HFF-Myc (cell line): ENCODE measurements around the gene ACSM2A.
"Not testable (repeated sequence)": the region's sequence is repeated elsewhere in the genome, so short reads cannot be mapped to it uniquely, and the experiment has no call there.

ENCODE experiments used
- DNase-seq: peaks from one replicate; pipeline ENCODE4 v3.0.0-alpha.2; 2011; ENCODE audit warnings: low read depth; ENCODE audit errors: extremely low read depth
- H3K4me3 ChIP-seq: replicated peaks from 2 replicates; pipeline ENCODE4 v1.5.1; 2011; ENCODE audit warnings: low read depth, mild to moderate bottlenecking, control low read depth, low read length
- TF ChIP-seq, protein P1 (sequence below): IDR thresholded peaks from 2 replicates; pipeline ENCODE4 v1.5.1; 2012; ENCODE audit warnings: mild to moderate bottlenecking, low read depth, low read length, control low read depth; ENCODE audit errors: missing control alignments

The ACSM2A gene

DNA sequence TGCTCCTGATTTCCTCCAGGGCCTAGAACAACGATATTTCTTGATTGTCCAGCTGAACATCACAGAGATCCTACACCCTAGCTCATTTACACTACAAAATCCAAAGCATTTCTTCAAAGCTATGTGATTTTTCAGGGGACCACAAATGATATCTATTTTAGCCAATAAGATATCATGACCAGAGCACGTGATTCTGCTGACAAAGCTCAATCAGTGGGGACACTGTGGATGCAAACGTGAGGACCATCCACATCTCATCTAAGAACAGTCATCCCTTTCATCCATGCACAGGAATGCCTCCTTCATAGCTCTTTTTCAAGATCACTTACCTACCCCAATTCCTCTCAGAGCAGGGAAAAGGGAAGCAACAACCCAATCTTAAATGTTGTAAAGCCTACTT lies 67.9 kb downstream of the ACSM2A start:
- no peak for DNase-seq
- no peak overlapping the region for H3K4me3 ChIP-seq

DNA sequence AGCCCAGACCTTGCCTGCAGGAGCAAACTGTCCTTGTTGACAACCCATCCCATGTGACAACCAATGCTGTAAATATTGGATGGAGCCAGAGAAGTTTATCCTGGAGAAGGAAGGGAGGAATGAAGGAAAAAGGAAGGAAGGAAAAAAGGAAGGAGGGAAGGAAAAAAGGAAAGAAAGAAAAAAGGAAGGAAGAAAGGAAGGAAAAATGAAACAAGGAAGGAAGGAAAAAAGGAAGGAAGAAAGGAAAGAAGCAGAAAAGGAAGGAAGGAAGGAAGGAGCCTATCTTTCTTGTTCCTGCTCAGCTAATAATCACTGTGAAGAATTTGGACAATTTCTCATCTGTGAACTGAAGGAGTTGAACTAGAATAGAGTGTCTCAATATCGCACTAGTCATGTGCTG lies 68.8 kb downstream of the ACSM2A start:
- DNase-seq: no peak
- H3K4me3 ChIP-seq: no peak overlapping the region
- TF ChIP-seq, protein P1, sequence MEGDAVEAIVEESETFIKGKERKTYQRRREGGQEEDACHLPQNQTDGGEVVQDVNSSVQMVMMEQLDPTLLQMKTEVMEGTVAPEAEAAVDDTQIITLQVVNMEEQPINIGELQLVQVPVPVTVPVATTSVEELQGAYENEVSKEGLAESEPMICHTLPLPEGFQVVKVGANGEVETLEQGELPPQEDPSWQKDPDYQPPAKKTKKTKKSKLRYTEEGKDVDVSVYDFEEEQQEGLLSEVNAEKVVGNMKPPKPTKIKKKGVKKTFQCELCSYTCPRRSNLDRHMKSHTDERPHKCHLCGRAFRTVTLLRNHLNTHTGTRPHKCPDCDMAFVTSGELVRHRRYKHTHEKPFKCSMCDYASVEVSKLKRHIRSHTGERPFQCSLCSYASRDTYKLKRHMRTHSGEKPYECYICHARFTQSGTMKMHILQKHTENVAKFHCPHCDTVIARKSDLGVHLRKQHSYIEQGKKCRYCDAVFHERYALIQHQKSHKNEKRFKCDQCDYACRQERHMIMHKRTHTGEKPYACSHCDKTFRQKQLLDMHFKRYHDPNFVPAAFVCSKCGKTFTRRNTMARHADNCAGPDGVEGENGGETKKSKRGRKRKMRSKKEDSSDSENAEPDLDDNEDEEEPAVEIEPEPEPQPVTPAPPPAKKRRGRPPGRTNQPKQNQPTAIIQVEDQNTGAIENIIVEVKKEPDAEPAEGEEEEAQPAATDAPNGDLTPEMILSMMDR: no peak

More for the DNA sequence above, 67.9 kb downstream of the ACSM2A start:
- TF ChIP-seq, protein P1: no peak

DNA sequence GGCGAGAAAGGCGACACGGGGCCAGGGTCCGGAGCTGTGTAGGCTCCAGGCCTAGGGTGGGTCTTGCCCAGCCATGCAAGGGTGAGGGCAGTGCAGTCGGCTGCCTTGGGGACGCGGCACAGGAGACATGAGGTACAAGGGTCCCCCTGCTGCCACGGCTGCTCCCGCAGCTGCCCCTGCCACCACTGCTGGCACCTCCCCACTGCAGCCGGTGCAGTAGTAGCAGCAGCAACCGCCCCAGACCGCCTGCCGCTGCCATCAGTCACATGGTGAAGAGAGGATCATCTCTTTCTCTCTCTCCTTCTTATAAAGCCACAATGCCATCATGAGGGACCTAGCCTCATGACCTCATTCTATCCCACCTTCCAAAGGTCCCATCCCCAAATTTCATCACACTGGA lies 80.5 kb downstream of the ACSM2A start:
- not testable (repeated sequence) for DNase-seq, H3K4me3 ChIP-seq

DNA sequence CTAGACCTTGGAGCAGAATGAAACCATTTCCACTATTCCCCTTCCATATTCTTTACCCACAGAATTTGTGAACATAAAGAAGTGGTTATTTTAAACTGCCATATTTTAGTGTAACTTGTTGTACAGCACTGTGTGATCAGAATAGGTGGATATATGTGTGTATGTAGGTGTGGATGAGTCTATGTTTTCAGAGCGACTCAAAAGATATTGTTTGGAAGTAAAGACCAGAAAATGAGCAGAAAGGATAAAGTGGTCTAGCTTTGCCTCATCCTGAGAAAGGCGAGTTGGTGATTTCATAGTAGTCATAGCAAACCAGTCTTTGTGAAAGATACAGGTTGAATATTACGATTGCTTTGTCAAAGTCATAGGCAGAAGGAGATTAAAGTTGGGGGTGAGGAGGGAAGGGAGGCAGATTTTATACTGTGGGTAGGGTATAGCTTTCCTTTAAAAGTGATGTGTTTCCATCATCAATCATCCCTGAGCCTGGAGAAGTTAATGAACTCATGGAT lies 81.0 kb downstream of the ACSM2A start:
- DNase-seq, H3K4me3 ChIP-seq: not testable (repeated sequence)

DNA sequence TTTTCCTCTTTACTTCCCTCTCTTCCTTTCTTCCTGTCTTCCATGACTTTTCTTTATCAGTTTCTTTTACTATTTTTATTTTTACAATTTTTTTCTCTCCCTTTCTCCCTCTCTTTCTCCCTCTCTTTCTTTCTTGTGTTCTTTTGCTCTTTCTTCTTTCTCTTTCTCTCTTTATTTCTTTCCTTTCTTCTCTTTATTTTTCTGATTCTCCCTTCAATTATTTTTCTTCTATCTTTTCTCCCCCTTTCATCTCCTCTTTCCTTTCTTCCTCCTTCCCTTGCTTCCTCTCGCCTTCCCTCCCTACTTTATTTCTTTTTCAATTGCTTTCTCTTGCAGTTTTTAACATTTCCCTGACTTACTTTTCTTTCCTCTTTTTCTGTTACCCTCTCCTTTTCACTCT lies 85.3 kb downstream of the ACSM2A start:
- not testable (repeated sequence) for DNase-seq

More for the DNA sequence above, 85.3 kb downstream of the ACSM2A start:
- H3K4me3 ChIP-seq: not testable (repeated sequence)
